Endothelial cell of umbilical vein (primary cell): ENCODE data around the gene PPP1R3E. TPM values are rescaled to one million over a fixed set of nuclear protein-coding genes. Genes with fewer than 3 reads are reported as not detected.

Source experiments
- BruUV-seq: library from RNA; stranded (reverse); fragments of 400-500 nt; replicated peaks from 2 replicates; lab custom pipeline; 2021; lab: Mats Ljungman, UMichigan
- CTCF ChIA-PET: fragments of 300-600, 350-600 bp; sonication (Branson Sonifier 250); formaldehyde crosslinking; loops from one replicate; lab custom pipeline; 2021; ENCODE audit warnings: antibody characterized with exemption, inconsistent platforms; lab: Charles Lee
- POLR2A ChIA-PET: fragments of 300-600, 350-600 bp; sonication (Branson Sonifier 250); formaldehyde crosslinking; loops from one replicate; lab custom pipeline; 2021; ENCODE audit warnings: antibody characterized with exemption, inconsistent platforms; lab: Charles Lee
- DNase-seq: peaks from one replicate; pipeline ENCODE4 v3.0.0-alpha.2; 2011; ENCODE audit warnings: low read depth, low spot score
- FAIRE-seq: peaks from 2 replicates; lab custom pipeline; 2011; peaks lifted over from hg19 to GRCh38; lab: Jason Lieb, UNC
- H2AFZ ChIP-seq: 2 replicates; pipeline ENCODE4 v1.6.0; 2012; ENCODE audit warnings: low read depth, low read length, control low read depth, inconsistent platforms
- H3K27ac ChIP-seq: 2 replicates; pipeline ENCODE4 v1.5.1; 2011; ENCODE audit warnings: low read depth, mild to moderate bottlenecking, control low read depth, low read length, moderate library complexity; ENCODE audit not compliant: insufficient read depth
- H3K27me3 ChIP-seq, 2 experiments: 2 replicates each; pipeline versions ENCODE4 v1.6.0 to v1.6.1; 2011; ENCODE audit warnings: low read length in 2 of 2, mixed read lengths in 1 of 2; ENCODE audit not compliant: control insufficient read depth in 2 of 2, insufficient read depth in 2 of 2
- H3K36me3 ChIP-seq, 2 experiments: 2 replicates in 1 of 2; 3 replicates in 1 of 2; pipeline ENCODE4 v1.5.1; 2011; ENCODE audit warnings: low read length in 2 of 2, mild to moderate bottlenecking in 1 of 2, moderate library complexity in 1 of 2; ENCODE audit not compliant: control insufficient read depth in 2 of 2, insufficient read depth in 2 of 2; ENCODE audit errors: extremely low read depth in 1 of 2
- H3K4me1 ChIP-seq: 3 replicates; pipeline ENCODE4 v1.5.1; 2011; ENCODE audit warnings: mild to moderate bottlenecking, low read length; ENCODE audit not compliant: control insufficient read depth, insufficient read depth; ENCODE audit errors: extremely low read depth
- H3K4me2 ChIP-seq: 2 replicates; pipeline ENCODE4 v1.6.1; 2011; ENCODE audit warnings: low read length, control low read depth, mixed read lengths; ENCODE audit not compliant: insufficient read depth
- H3K4me3 ChIP-seq, 3 experiments: fragments of 200-600 bp in 1 of 3; sonication (generic), shearing (Covaris generic) in 1 of 3; replicated peaks in 1 of 3; 2 replicates each; pipeline ENCODE4 v1.5.1; 2011 to 2016; ENCODE audit warnings: control low read depth in 3 of 3, low read length in 3 of 3, mild to moderate bottlenecking in 2 of 3, inconsistent platforms in 1 of 3, low read depth in 1 of 3, moderate library complexity in 1 of 3; ENCODE audit not compliant: insufficient read depth in 1 of 3
- H3K79me2 ChIP-seq: 2 replicates; pipeline ENCODE4 v1.6.0; 2012; ENCODE audit warnings: low read length, inconsistent platforms; ENCODE audit not compliant: control insufficient read depth, insufficient read depth
- H3K9ac ChIP-seq: replicated peaks from 2 replicates; pipeline ENCODE3; 2011; ENCODE audit warnings: low read length, control low read depth; ENCODE audit not compliant: insufficient read depth; ENCODE audit errors: extremely low read depth
- H3K9me1 ChIP-seq: replicated peaks from 3 replicates; pipeline ENCODE4 v1.6.0; 2011; ENCODE audit warnings: mild to moderate bottlenecking, low read length; ENCODE audit not compliant: control insufficient read depth, insufficient read depth; ENCODE audit errors: extremely low read depth
- H3K9me3 ChIP-seq: replicated peaks from 2 replicates; pipeline ENCODE4 v1.5.1; 2012; ENCODE audit warnings: low read length, inconsistent platforms; ENCODE audit not compliant: control insufficient read depth, insufficient read depth
- H4K20me1 ChIP-seq: replicated peaks from 2 replicates; pipeline ENCODE3; 2011; ENCODE audit warnings: mild to moderate bottlenecking, low read length; ENCODE audit not compliant: control insufficient read depth, insufficient read depth; ENCODE audit errors: extremely low read depth
- EZH2 ChIP-seq: IDR thresholded peaks from 2 replicates; pipeline ENCODE4 v1.6.1; 2012; ENCODE audit warnings: borderline replicate concordance, low read depth, mild to moderate bottlenecking, moderate library complexity, low read length, inconsistent platforms; ENCODE audit not compliant: severe bottlenecking
- FOS ChIP-seq: IDR thresholded peaks from 2 replicates; pipeline ENCODE4 v1.6.1; 2011; ENCODE audit warnings: mild to moderate bottlenecking, low read length, moderate library complexity, borderline replicate concordance; ENCODE audit not compliant: insufficient read depth
- GATA2 ChIP-seq: IDR thresholded peaks from 2 replicates; pipeline ENCODE4 v1.7.0; 2011; ENCODE audit warnings: low read depth, mild to moderate bottlenecking, moderate library complexity, mixed read lengths, low read length; ENCODE audit not compliant: insufficient read length, insufficient read depth
- JUN ChIP-seq: IDR thresholded peaks from 2 replicates; pipeline ENCODE4 v1.6.1; 2011; ENCODE audit warnings: borderline replicate concordance, low read depth; ENCODE audit not compliant: insufficient read length, insufficient read depth
- MYC ChIP-seq: IDR thresholded peaks from one replicate; pipeline ENCODE4 v1.6.1; 2011; ENCODE audit warnings: mild to moderate bottlenecking, low read depth, low read length
- POLR2A ChIP-seq: IDR thresholded peaks from 2 replicates; pipeline ENCODE4 v1.6.1; 2012; ENCODE audit warnings: low read depth, mild to moderate bottlenecking, control low read depth, low read length
- POLR2AphosphoS5 ChIP-seq: IDR thresholded peaks from 2 replicates; pipeline ENCODE4 v1.6.1; 2012; ENCODE audit warnings: low read depth, mild to moderate bottlenecking, control low read depth, low read length, moderate library complexity; ENCODE audit not compliant: insufficient read depth
- dilution Hi-C: fragments of 300-500 bp; cut with MboI; formaldehyde crosslinking; loops from one replicate; pipeline ENCODE4 v1.15.0; 2019; ENCODE audit warnings: low sequenced_read_pairs; ENCODE audit not compliant: extremely low pct_ligation_motif_present
- intact Hi-C: fragments of 100-400 bp; cut with micrococcal nuclease; formaldehyde crosslinking; loops from one replicate; pipeline ENCODE4 v1.10.0; 2022
- polyA plus RNA-seq, 4 experiments: library from polyadenylated mRNA; depleted of rRNA in 3 of 4; stranded (reverse) in 3 of 4; unstranded in 1 of 4; fragments of >200 nt; gene quantifications; 2 replicates each; pipeline versions ENCODE4 v1.2.1 to v1.2.3, GENCODE V29; 2011 to 2012; ENCODE audit warnings: missing spikeins in 1 of 4
- total RNA-seq: library from RNA; stranded (reverse); gene quantifications from 2 replicates; pipeline ENCODE4 v1.2.3, GENCODE V29; 2021
- TF ChIP-seq, protein P1 (sequence below), 2 donors: IDR thresholded peaks; 1 replicate in 1 of 2; 2 replicates in 1 of 2; pipeline ENCODE4 v1.5.1; 2011; ENCODE audit warnings: low read length in 2 of 2, mild to moderate bottlenecking in 2 of 2, moderate library complexity in 2 of 2, control low read depth in 1 of 2, inconsistent platforms in 1 of 2, low read depth in 1 of 2; ENCODE audit not compliant: insufficient read depth in 1 of 2; ENCODE audit errors: extremely low read depth in 1 of 2
- TF ChIP-seq, protein P2 (sequence below): IDR thresholded peaks from 2 replicates; pipeline ENCODE4 v1.6.1; 2011; ENCODE audit not compliant: insufficient read depth, insufficient read length

Gene PPP1R3E
- total and polyA plus RNA-seq, 2 donors (not counting 3 experiments of a cell fraction or from before 2014, with no cell fraction given): 4.3 to 7.4 TPM

DNA sequence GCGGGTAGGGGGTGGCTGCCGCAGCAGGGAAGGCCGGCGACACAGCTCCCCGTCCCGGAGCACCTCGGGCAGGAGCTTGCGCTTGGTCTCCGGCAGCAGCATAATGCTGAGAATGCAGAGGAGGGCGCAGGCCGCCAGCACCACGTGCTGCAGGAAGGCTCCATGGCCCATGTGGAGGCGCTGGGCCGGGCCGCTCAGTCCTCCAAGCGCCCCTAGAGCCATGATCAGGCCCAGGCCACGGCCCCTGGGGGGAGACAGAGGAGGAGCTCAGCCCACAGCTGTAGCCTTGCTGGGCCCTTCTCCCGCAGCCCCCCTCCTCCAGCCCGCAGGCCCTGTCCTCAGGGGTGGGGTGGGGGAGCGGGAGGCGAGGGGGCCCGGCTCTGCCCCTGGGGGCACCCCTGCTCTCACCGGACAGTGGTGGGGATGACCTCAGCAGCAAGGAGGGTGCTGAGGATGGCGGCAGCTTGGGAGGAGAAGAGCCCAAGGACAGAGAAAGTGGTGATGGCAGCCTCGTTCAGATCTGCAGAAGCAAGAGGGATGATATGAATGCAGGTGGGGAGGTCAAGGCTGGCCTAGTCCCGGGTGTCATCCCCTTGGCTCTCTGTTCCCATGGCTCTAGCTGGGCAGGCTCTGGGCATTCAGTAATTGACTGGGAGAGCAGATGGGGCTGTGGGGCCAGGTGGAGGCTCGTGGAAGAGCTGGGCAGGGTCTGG is 44.2 kb upstream of the PPP1R3E start:
- H3K27me3 ChIP-seq: peaks cover 16 to 20% of the 10 kb centered on the region in 2 experiments
- no peak overlapping the region for H3K9ac ChIP-seq
- H2AFZ ChIP-seq: no peak overlapping the region
- no peaks in the 10 kb centered on the region for H4K20me1 ChIP-seq
- intact Hi-C loops: no loop called here
- H3K27ac ChIP-seq: no peak overlapping the region
- H3K9me1 ChIP-seq: no peaks in the 10 kb centered on the region
- TF ChIP-seq, protein P1, sequence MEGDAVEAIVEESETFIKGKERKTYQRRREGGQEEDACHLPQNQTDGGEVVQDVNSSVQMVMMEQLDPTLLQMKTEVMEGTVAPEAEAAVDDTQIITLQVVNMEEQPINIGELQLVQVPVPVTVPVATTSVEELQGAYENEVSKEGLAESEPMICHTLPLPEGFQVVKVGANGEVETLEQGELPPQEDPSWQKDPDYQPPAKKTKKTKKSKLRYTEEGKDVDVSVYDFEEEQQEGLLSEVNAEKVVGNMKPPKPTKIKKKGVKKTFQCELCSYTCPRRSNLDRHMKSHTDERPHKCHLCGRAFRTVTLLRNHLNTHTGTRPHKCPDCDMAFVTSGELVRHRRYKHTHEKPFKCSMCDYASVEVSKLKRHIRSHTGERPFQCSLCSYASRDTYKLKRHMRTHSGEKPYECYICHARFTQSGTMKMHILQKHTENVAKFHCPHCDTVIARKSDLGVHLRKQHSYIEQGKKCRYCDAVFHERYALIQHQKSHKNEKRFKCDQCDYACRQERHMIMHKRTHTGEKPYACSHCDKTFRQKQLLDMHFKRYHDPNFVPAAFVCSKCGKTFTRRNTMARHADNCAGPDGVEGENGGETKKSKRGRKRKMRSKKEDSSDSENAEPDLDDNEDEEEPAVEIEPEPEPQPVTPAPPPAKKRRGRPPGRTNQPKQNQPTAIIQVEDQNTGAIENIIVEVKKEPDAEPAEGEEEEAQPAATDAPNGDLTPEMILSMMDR (IDR thresholded peaks at IDR 0.05; ENCODE audit: extremely low read depth in 1 of 2, insufficient read depth in 1 of 2, low read depth in 1 of 2, low read length in 2 of 2): no peak
- TF ChIP-seq, protein P2, sequence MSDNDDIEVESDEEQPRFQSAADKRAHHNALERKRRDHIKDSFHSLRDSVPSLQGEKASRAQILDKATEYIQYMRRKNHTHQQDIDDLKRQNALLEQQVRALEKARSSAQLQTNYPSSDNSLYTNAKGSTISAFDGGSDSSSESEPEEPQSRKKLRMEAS: no peak
- TF ChIP-seq POLR2A: no peak
- TF ChIP-seq JUN: no peak
- no peak for TF ChIP-seq POLR2AphosphoS5
- no peak for TF ChIP-seq FOS
- TF ChIP-seq EZH2: no peak
- no peak for TF ChIP-seq MYC
- no peak for TF ChIP-seq GATA2
- BruUV-seq: no TSS peak
- DNase-seq (no peak), FAIRE-seq (no peak)
- ChIA-PET CTCF (interaction anchor here (1.0 to 1.9 kb wide), 4 partner anchors 11 to 33 kb away, joined by 3 to 7 read pairs (median 4); no protein-coding TSS in a partner anchor), POLR2A (no interaction called here)
- no peaks in the 10 kb centered on the region for H3K36me3 ChIP-seq
- no peak overlapping the region for H3K4me3 ChIP-seq
- H3K79me2 ChIP-seq: no peaks in the 10 kb centered on the region
- no peaks in the 10 kb centered on the region for H3K9me3 ChIP-seq
- dilution Hi-C loops: no loop called here
- no peaks in the 10 kb centered on the region for H3K4me1 ChIP-seq
- no peak overlapping the region for H3K4me2 ChIP-seq
